ENCODE measurements around the gene WLS.

WLS gene

GRCh38 chr1:68227598-68227997 lies 4.7 kb downstream of the WLS start:
- DNase-seq (ENCODE audit: low spot score) = no peak

- no peak for DNase-seq (ENCODE audit: low spot score)
Observed at GRCh38 chr1:68225781-68226180, 6.5 kb downstream of the WLS start.

- no peak for DNase-seq (ENCODE audit: low spot score)
Observed at GRCh38 chr1:68223687-68224086, 8.6 kb downstream of the WLS start.

GRCh38 chr1:68221980-68222373 lies 10.3 kb downstream of the WLS start:
- DNase-seq (ENCODE audit: low spot score) = no peak

- DNase-seq (ENCODE audit: low spot score) = no peak
Observed at GRCh38 chr1:68221001-68221979, 11.0 kb downstream of the WLS start.

GRCh38 chr1:68220420-68220819 lies 11.9 kb downstream of the WLS start:
- no peak for DNase-seq (ENCODE audit: low spot score)

GRCh38 chr1:68218490-68218889 lies 13.8 kb downstream of the WLS start:
- DNase-seq (ENCODE audit: low spot score) = no peak

- DNase-seq (ENCODE audit: low spot score) = no peak
Observed at GRCh38 chr1:68217618-68218017, 14.7 kb downstream of the WLS start.

GRCh38 chr1:68217060-68217554 lies 15.2 kb downstream of the WLS start:
- DNase-seq (ENCODE audit: low spot score) = no peak

GRCh38 chr1:68216089-68216772 lies 16.1 kb downstream of the WLS start:
- no peak for DNase-seq (ENCODE audit: low spot score)

GRCh38 chr1:68213843-68214242 lies 18.5 kb downstream of the WLS start:
- DNase-seq (ENCODE audit: low spot score) = no peak

GRCh38 chr1:68211761-68212380 lies 20.5 kb downstream of the WLS start:
- DNase-seq (ENCODE audit: low spot score) = no peak

GRCh38 chr1:68210829-68211228 lies 21.5 kb downstream of the WLS start:
- no peak for DNase-seq (ENCODE audit: low spot score)

GRCh38 chr1:68210027-68210426 lies 22.3 kb downstream of the WLS start:
- no peak for DNase-seq (ENCODE audit: low spot score)

- DNase-seq (ENCODE audit: low spot score) = no peak
Observed at GRCh38 chr1:68206848-68207689, 25.3 kb downstream of the WLS start.

- DNase-seq (ENCODE audit: low spot score) = no peak
Observed at GRCh38 chr1:68205794-68206358, 26.4 kb downstream of the WLS start.

- no peak for DNase-seq (ENCODE audit: low spot score)
Observed at GRCh38 chr1:68204977-68205630, 27.2 kb downstream of the WLS start.

- DNase-seq (ENCODE audit: low spot score) = no peak
Observed at GRCh38 chr1:68202239-68202832, 30.0 kb downstream of the WLS start.

GRCh38 chr1:68201546-68202238 lies 30.6 kb downstream of the WLS start:
- DNase-seq (ENCODE audit: low spot score) = no peak

GRCh38 chr1:68199603-68200002 lies 32.7 kb downstream of the WLS start:
- DNase-seq (ENCODE audit: low spot score) = no peak
